ENCODE measurements around the gene SRPK2.
"Not testable (repeated sequence)": the region's sequence is repeated elsewhere in the genome, so short reads cannot be mapped to it uniquely, and the experiment has no call there.

SRPK2 gene

DNA sequence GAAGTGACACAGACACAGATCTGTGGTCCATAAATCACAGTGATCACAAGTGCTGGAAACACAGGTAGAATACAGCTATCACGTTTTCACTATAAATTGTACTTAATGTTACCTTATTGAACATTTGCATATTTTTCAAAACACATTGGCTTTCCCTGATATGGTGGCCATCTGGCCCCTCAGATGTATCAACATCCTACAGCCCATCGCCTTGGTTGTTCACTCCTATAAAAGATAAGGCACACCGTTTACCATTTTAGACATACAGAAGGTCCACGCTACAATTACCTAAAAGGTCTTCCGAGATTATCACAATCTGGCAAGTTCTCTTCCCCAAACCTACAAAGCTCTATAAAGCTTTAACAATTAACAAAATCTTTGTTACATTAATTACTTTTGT, 91.4 kb downstream of the SRPK2 start:
- DNase-seq, result no peak

- no peak for DNase-seq
These were observed 92.2 kb downstream of the SRPK2 start for GRCh38 chr7:105296491-105296890.

- no peak for DNase-seq
These were observed 92.9 kb downstream of the SRPK2 start for GRCh38 chr7:105295596-105296352.

DNA sequence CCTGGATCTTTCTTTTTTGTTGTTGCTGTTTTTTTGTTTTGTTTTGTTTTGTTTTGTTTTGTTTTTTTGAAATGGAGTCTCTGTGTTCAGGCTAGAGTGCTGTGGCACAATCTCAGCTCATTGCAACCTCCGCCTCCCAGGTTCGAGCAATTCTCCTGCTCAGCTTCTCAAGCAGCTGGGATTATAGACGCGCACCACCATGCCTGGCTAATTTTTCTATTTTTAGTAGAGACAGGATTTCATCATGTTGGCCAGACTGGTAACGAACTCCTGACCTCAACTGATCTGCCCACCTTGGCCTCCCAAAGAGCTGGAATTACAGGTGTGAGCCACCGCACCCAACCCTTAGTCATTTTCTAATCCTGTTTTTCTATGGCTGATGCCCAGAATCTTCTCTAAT, 94.2 kb downstream of the SRPK2 start:
- not testable (repeated sequence) for DNase-seq

DNA sequence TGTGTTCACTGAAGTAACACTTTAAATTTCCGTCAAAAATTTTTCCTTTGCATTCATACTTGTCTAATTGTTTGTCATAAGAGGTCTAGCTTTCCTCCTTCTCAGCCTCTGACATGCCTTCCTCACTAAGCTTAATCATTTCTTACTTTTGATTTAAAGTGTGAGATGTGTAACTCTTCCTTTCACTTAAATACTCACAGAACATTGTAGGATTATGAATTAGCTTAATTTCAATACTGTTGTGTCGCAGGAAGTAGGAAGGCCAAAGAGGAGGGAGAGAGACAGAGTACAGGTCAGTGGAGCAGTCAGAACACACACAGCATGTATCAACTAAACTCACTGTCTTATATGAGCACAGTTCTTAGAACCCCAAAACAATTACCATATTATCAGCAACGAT, 99.0 kb downstream of the SRPK2 start:
- no peak for DNase-seq

- no peak for DNase-seq
These were observed 102.3 kb downstream of the SRPK2 start for GRCh38 chr7:105286441-105286840.

- DNase-seq, result no peak
These were observed 103.4 kb downstream of the SRPK2 start for GRCh38 chr7:105285118-105285874.

DNA sequence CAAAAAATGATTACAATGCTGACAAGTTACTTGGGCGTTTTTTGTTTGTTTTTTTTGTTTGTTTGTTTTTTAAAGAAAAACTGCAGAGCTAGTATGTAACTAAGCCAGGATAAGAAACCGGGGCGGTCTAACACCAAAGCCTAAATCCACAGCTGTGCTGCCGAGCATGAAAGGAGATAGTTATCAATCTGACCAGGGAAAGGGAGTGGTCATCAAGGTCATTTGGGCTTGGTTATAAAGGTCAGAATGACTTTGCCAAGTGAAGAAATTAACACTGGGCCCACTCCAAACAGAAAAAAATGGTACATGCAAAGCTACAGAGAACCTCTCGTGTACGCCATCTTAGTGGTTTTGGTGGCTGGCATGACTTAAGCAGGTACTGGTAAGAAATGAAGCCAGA, 104.7 kb downstream of the SRPK2 start:
- DNase-seq, result no peak

GRCh38 chr7:105281966-105282365, 106.8 kb downstream of the SRPK2 start:
- no peak for DNase-seq

GRCh38 chr7:105279688-105280007, 109.1 kb downstream of the SRPK2 start:
- DNase-seq, result no peak

GRCh38 chr7:105278973-105279687, 109.6 kb downstream of the SRPK2 start:
- DNase-seq, result no peak

- DNase-seq, result no peak
These were observed 110.2 kb downstream of the SRPK2 start for GRCh38 chr7:105278565-105278964.

GRCh38 chr7:105277341-105277740, 111.4 kb downstream of the SRPK2 start:
- DNase-seq, result no peak

- no peak for DNase-seq
These were observed 118.6 kb downstream of the SRPK2 start for GRCh38 chr7:105270117-105270516.

DNA sequence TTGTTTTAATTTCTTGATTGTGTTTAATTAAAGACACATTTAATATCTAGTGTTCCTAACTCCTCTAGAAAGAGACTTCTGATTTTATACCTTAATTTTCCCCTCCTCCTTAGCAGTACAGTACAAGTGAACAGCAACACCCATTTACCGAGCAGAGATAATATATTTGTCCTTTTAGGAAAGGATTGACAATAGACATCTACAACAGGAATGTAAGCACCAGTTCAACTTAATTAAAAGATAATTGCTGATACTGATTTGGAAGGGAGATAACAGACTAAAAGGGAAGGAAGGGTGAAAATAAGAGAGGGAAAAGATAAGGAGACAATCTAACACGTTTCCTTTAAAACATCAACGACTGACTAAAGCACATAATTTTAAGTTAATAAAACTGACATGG, 119.3 kb downstream of the SRPK2 start:
- DNase-seq, result no peak

GRCh38 chr7:105268511-105269392, 120.0 kb downstream of the SRPK2 start:
- no peak for DNase-seq

- no peak for DNase-seq
These were observed 120.7 kb downstream of the SRPK2 start for GRCh38 chr7:105268056-105268455.

DNA sequence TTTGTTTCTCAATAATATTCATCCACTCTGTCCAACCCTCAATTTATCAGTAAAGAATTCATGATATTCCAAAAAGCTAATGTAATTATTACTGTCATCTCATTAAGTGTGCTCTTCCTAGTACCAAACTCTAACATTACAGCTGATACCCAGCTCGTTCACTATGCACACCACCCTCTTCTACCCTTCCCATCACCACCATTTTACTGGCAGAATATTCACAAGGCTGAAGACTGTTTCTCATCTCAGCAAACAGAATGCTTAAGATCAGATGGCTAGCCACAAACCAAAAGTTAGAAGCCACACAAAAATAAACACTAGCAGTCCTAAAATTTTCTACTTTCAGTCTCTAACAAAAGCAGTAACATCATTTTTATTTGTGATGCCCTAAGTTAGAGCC, 121.5 kb downstream of the SRPK2 start:
- DNase-seq, result no peak

DNA sequence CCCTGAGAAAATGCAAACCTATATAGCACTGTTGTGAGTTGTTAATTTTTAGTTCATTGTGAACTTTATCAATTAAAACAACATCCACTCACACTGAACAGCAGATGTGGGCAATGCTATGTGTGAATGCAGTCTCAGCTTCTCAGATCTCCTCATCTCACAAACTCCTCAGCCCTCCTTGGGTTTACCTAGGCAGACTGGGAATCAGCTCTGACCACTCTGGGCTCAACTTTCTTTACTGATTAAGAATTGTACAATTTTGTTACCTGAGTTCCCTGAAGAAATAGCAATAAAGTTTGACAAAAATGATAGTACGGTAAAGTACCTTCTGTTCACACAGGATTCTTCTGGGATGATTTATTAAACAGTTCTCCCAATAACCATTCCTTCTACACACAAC, 124.0 kb downstream of the SRPK2 start:
- no peak for DNase-seq

DNA sequence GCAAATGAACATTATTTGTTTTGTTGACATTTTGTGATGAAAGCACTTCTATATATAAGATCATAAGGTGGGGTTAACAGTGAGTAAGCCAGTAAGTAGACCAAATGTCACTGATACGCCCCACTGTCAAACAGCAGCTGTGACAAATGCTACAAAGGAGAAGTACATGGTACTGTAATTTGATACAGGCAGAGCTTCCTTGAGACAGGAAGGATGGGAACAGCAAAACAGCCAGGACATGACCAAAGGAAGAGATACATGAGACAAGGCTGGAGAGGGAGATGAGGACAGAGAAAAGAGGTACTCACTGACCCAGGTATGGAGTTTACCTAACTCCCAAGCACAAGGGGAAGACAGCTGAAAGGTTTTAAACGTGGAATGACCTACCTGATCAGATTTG, 127.0 kb downstream of the SRPK2 start:
- no peak for DNase-seq

GRCh38 chr7:105260201-105260871, 128.4 kb downstream of the SRPK2 start:
- DNase-seq, result not testable (repeated sequence)

DNA sequence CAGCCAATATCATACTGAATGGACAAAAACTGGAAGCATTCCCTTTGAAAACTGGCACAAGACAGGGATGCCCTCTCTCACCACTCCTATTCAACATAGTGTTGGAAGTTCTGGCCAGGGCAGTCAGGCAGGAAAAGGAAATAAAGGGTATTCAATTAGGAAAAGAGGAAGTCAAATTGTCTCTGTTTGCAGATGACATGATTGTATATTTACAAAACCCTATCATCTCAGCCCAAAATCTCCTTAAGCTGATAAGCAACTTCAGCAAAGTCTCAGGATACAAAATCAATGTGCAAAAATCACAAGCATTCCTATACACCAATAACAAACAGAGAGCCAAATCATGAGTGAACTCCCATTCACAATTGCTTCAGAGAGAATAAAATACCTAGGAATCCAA, 129.8 kb downstream of the SRPK2 start:
- not testable (repeated sequence) for DNase-seq
